ENCODE results near the gene ATP2B1. TPM values are rescaled to one million over a fixed set of nuclear protein-coding genes. Genes with fewer than 3 reads are reported as not detected.

The ATP2B1 gene
- total RNA-seq, 1 experiment from 2014 or later: 20.6 TPM

DNA sequence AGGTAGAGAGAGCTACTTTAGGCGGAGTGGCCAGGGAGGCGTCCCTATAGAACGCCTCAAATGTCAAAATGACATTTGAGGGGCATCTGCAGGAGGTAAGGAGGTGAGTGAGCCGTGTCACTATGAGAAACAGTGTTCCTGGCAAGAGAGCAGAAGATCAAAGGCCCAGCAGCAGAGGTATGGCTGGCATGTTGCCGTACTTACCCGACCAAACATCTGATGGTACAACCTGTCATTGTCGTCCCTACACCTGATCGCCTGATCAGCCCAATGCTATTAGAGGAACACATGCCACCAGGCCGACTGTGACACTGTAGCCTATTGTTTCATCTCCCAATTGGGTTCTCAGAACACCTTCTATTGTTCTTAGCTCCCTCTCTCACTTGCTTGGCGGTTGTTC, 148.9 kb downstream of the ATP2B1 start:
- no peaks in the 10 kb centered on the region for H3K4me1 ChIP-seq (ENCODE audit: insufficient read depth, low read length)
- H2BK5ac ChIP-seq (ENCODE audit: insufficient read length, low read length): no peak overlapping the region
- H2BK12ac ChIP-seq (ENCODE audit: insufficient read length, low read depth, low read length): no peak overlapping the region
- WGBS (ENCODE audit: extremely low coverage, insufficient read length, low lambda C conversion rate): no CpG with 5 or more reads among the region's 10 CpGs
- DNase-seq: no peak
- H3K9ac ChIP-seq (ENCODE audit: extremely low read depth, insufficient read length, low read length): no peak overlapping the region
- no peak overlapping the region for H2BK20ac ChIP-seq (ENCODE audit: low read depth, low read length, poor library complexity, severe bottlenecking)
- Mint-ChIP-seq H3K4me1 (no peaks in the 10 kb centered on the region), H3K27me3 (ENCODE audit: low read depth) (no peaks in the 10 kb centered on the region), H3K9me3 (no peaks in the 10 kb centered on the region), H3K4me3 (no peak overlapping the region), H3K36me3 (ENCODE audit: insufficient read depth in 1 of 3, low read depth in 3 of 3) (no peaks in the 10 kb centered on the region), H3K27ac (no peak overlapping the region; a peak in 1 of 7 replicates)
- H3K27ac ChIP-seq (ENCODE audit: insufficient read length, low read depth, low read length): no peak overlapping the region
- no peak overlapping the region for H3T11ph ChIP-seq (ENCODE audit: low read length)
- H3K4ac ChIP-seq (ENCODE audit: low read depth, low read length): no peak overlapping the region
- no peak overlapping the region for H3K56ac ChIP-seq (ENCODE audit: insufficient read length, low read depth, low read length)
- H3K23ac ChIP-seq (ENCODE audit: insufficient read length, low read depth, low read length): no peak overlapping the region
- no peak overlapping the region for H4K5ac ChIP-seq (ENCODE audit: insufficient read length, low read depth, low read length)
- H3K18ac ChIP-seq (ENCODE audit: insufficient read length, low read depth, low read length): no peak overlapping the region
- no peak overlapping the region for H4K8ac ChIP-seq (replicated peaks; ENCODE audit: insufficient read length, low read depth, low read length)
- no peak overlapping the region for H4K91ac ChIP-seq (ENCODE audit: insufficient read length, low read depth, low read length)
- no peak overlapping the region for H2AK5ac ChIP-seq (ENCODE audit: insufficient read length, low read length)
- H2BK120ac ChIP-seq (ENCODE audit: low read depth, low read length, poor library complexity, severe bottlenecking): no peak overlapping the region
- TF ChIP-seq, protein P1, sequence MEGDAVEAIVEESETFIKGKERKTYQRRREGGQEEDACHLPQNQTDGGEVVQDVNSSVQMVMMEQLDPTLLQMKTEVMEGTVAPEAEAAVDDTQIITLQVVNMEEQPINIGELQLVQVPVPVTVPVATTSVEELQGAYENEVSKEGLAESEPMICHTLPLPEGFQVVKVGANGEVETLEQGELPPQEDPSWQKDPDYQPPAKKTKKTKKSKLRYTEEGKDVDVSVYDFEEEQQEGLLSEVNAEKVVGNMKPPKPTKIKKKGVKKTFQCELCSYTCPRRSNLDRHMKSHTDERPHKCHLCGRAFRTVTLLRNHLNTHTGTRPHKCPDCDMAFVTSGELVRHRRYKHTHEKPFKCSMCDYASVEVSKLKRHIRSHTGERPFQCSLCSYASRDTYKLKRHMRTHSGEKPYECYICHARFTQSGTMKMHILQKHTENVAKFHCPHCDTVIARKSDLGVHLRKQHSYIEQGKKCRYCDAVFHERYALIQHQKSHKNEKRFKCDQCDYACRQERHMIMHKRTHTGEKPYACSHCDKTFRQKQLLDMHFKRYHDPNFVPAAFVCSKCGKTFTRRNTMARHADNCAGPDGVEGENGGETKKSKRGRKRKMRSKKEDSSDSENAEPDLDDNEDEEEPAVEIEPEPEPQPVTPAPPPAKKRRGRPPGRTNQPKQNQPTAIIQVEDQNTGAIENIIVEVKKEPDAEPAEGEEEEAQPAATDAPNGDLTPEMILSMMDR (conservative IDR thresholded peaks at IDR 0.05): no peak
- no peaks in the 10 kb centered on the region for H3K23me2 ChIP-seq (ENCODE audit: insufficient read length, low read depth, low read length, poor library complexity, severe bottlenecking)
- no peaks in the 10 kb centered on the region for H3K9me3 ChIP-seq (ENCODE audit: control insufficient read depth, low read depth, low read length)
- H2AFZ ChIP-seq (ENCODE audit: low read length): no peak overlapping the region
- H4K20me1 ChIP-seq (ENCODE audit: control insufficient read depth, insufficient read depth, insufficient read length): no peaks in the 10 kb centered on the region
- H2BK15ac ChIP-seq (ENCODE audit: low read depth, low read length): no peak overlapping the region
- H3K79me1 ChIP-seq (ENCODE audit: insufficient read depth, low read depth, low read length, poor library complexity, severe bottlenecking): no peaks in the 10 kb centered on the region
- no peak overlapping the region for H3K4me2 ChIP-seq (ENCODE audit: insufficient read depth, insufficient read length, low read length)
- H3K27me3 ChIP-seq (ENCODE audit: insufficient read depth, low read length): no peaks in the 10 kb centered on the region; the same call in 1 of the 2 replicates
- no peaks in the 10 kb centered on the region for H3K79me2 ChIP-seq (ENCODE audit: insufficient read depth, low read length)
- H3K14ac ChIP-seq (ENCODE audit: insufficient read depth, low read length): no peak overlapping the region
